Liver (tissue), 9 donors: ENCODE measurements around the gene DNAJC15. TPM values are rescaled to one million over a fixed set of nuclear protein-coding genes. Genes with fewer than 3 reads are reported as not detected.

Experiments used
- DNase-seq: peaks from one replicate; pipeline ENCODE4 v3.0.0-alpha.2; 2017; ENCODE audit warnings: low spot score
- H3K27ac ChIP-seq, 2 donors: one replicate each; pipeline ENCODE4 v1.7.0; 2013; ENCODE audit warnings: inconsistent platforms in 2 of 2, low read length in 2 of 2, control low read depth in 1 of 2, low read depth in 1 of 2, mild to moderate bottlenecking in 1 of 2
- H3K27me3 ChIP-seq, 4 donors: one replicate each; pipeline versions ENCODE4 v1.6.1 to v1.7.0; 2013; ENCODE audit warnings: low read length in 3 of 4, inconsistent platforms in 1 of 4, mild to moderate bottlenecking in 1 of 4, moderate library complexity in 1 of 4; ENCODE audit not compliant: control insufficient read depth in 4 of 4, insufficient read depth in 4 of 4
- H3K36me3 ChIP-seq, 4 donors: one replicate each; pipeline versions ENCODE4 v1.6.1 to v1.7.0; 2013; ENCODE audit warnings: low read length in 3 of 4, mild to moderate bottlenecking in 3 of 4, low read depth in 1 of 4, moderate library complexity in 1 of 4; ENCODE audit not compliant: control insufficient read depth in 4 of 4, insufficient read depth in 3 of 4
- H3K4me1 ChIP-seq, 4 donors: one replicate each; pipeline versions ENCODE4 v1.6.1 to v1.7.0; 2013; ENCODE audit warnings: low read length in 3 of 4, mild to moderate bottlenecking in 3 of 4, moderate library complexity in 1 of 4; ENCODE audit not compliant: control insufficient read depth in 4 of 4, insufficient read depth in 4 of 4
- H3K4me3 ChIP-seq, 3 donors: one replicate each; pipeline versions ENCODE4 v1.6.1 to v1.7.0; 2013; ENCODE audit warnings: low read length in 3 of 3, control low read depth in 1 of 3, low read depth in 1 of 3, mild to moderate bottlenecking in 1 of 3
- H3K9ac ChIP-seq, 2 donors: one replicate each; pipeline ENCODE4 v1.7.0; 2013; ENCODE audit warnings: low read length in 2 of 2, mild to moderate bottlenecking in 2 of 2, moderate library complexity in 2 of 2, control low read depth in 1 of 2, low read depth in 1 of 2
- H3K9me3 ChIP-seq, 4 donors: one replicate each; pipeline versions ENCODE4 v1.6.1 to v1.7.0; 2013; ENCODE audit warnings: low read length in 3 of 4; ENCODE audit not compliant: control insufficient read depth in 4 of 4
- FOXA1 ChIP-seq: IDR thresholded peaks from 2 replicates; pipeline ENCODE4 v1.6.1; 2016; ENCODE audit warnings: antibody characterized with exemption
- FOXA2 ChIP-seq: IDR thresholded peaks from 2 replicates; pipeline ENCODE4 v1.6.1; 2016; ENCODE audit warnings: antibody characterized with exemption
- GABPA ChIP-seq, 2 donors: IDR thresholded peaks in 1 of 2; conservative IDR thresholded peaks in 1 of 2; 2 replicates each; pipeline ENCODE4 v1.6.1; 2016; ENCODE audit warnings: antibody characterized with exemption in 2 of 2, mild to moderate bottlenecking in 1 of 2, moderate library complexity in 1 of 2
- HNF4A ChIP-seq, 2 donors: conservative IDR thresholded peaks; 2 replicates each; pipeline ENCODE4 v1.6.1; 2016; ENCODE audit warnings: antibody characterized with exemption in 2 of 2, mild to moderate bottlenecking in 2 of 2
- HNF4G ChIP-seq: IDR thresholded peaks from 2 replicates; pipeline ENCODE4 v1.6.1; 2016; ENCODE audit warnings: antibody characterized with exemption
- JUND ChIP-seq, 2 donors: IDR thresholded peaks; 2 replicates each; pipeline ENCODE4 v1.6.1; 2016; ENCODE audit warnings: antibody characterized with exemption in 2 of 2
- NR2F2 ChIP-seq: IDR thresholded peaks from 2 replicates; pipeline ENCODE4 v1.6.1; 2016; ENCODE audit warnings: antibody characterized with exemption
- RAD21 ChIP-seq, 2 donors: IDR thresholded peaks; 2 replicates each; pipeline ENCODE4 v1.6.1; 2016; ENCODE audit warnings: antibody characterized with exemption in 2 of 2, mild to moderate bottlenecking in 2 of 2
- RXRA ChIP-seq, 2 donors: IDR thresholded peaks; 2 replicates each; pipeline ENCODE4 v1.6.1; 2017 to 2018; ENCODE audit warnings: antibody characterized with exemption in 2 of 2, mild to moderate bottlenecking in 1 of 2
- SP1 ChIP-seq: IDR thresholded peaks from 2 replicates; pipeline ENCODE4 v1.6.1; 2018; ENCODE audit warnings: antibody characterized with exemption, mild to moderate bottlenecking
- TAF1 ChIP-seq: conservative IDR thresholded peaks from 2 replicates; pipeline ENCODE4 v1.6.1; 2016; ENCODE audit warnings: antibody characterized with exemption, mild to moderate bottlenecking
- YY1 ChIP-seq: IDR thresholded peaks from 2 replicates; pipeline ENCODE4 v1.6.1; 2016; ENCODE audit warnings: antibody characterized with exemption, mild to moderate bottlenecking
- WGBS: extraction: QIAGEN DNeasy Blood & Tissue Kit; methylation state at CpG from one replicate; pipeline ENCODE4 v1.1.7; 2013; 5-methylcytosine and 5-hydroxymethylcytosine counted together
- polyA plus RNA-seq, 2 donors: library from polyadenylated mRNA; stranded (reverse) in 1 of 2; unstranded in 1 of 2; fragments of 200-250 nt in 1 of 2; fragments of >200 nt in 1 of 2; fragmentation: Nextera tagmentation in 1 of 2; extraction: Ambion mirVana in 1 of 2; gene quantifications; one replicate each; pipeline versions ENCODE4 v1.2.1 to v1.2.3, GENCODE V29; 2013 to 2015
- total RNA-seq, 2 donors: library from RNA; depleted of rRNA; stranded (reverse); fragments of >200 nt; gene quantifications; one replicate each; pipeline ENCODE4 v1.2.3, GENCODE V29; 2014
- TF ChIP-seq, protein P1 (sequence below): IDR thresholded peaks from 2 replicates; pipeline ENCODE4 v1.6.1; 2016; ENCODE audit warnings: antibody characterized with exemption, mild to moderate bottlenecking
- TF ChIP-seq, protein P2 (sequence below): IDR thresholded peaks from 2 replicates; pipeline ENCODE4 v1.6.1; 2016; ENCODE audit warnings: antibody characterized with exemption
- TF ChIP-seq, protein P3 (sequence below): IDR thresholded peaks from 2 replicates; pipeline ENCODE4 v1.6.1; 2016; ENCODE audit warnings: antibody characterized with exemption
- TF ChIP-seq, protein P4 (sequence below): fragments of 150-350 bp; IDR thresholded peaks from 2 replicates; pipeline ENCODE4 v1.5.1; 2017; ENCODE audit warnings: improper control_type of control experiment, low read depth, low read length; ENCODE audit not compliant: missing input control
- TF ChIP-seq, protein P5 (sequence below): IDR thresholded peaks from 2 replicates; pipeline ENCODE4 v1.6.1; 2016; ENCODE audit warnings: antibody characterized with exemption
- donor health status: healthy.
- donor health status: healthy.
- donor health status: healthy.
- donor health status: healthy.
- donor health status: healthy.

The DNAJC15 gene
- total and polyA plus RNA-seq, 4 donors, result 5.8 to 55.4 (median 14.0) TPM

DNA sequence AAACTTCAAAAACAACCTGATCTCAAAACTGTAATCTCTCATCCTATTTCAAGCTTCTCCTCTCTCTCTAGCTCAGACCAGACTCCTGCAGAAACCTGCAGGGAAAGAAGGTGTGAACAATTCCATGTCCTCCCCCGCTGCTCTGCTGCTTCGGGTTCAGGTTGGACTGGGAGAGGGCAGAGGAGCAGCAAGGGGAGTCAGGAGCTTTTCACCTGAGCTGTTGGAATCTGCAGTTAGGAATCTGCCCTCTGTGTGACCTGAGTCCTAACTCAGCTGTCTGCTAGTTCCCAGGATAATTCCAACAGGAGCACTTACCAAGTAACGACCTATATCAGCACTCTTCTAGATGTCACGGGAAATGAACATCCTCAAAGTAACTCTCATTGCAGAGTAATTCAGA, 118.3 kb downstream of the DNAJC15 start:
- Histone ChIP-seq H3K9me3 (no peaks in the 10 kb centered on the region), H3K9ac (no peak overlapping the region), H3K4me1 (peaks cover 0 to 7% (median 0%) of the 10 kb centered on the region in 4 donors), H3K27me3 (no peaks in the 10 kb centered on the region), H3K4me3 (no peak overlapping the region), H3K36me3 (no peaks in the 10 kb centered on the region), H3K27ac (no peak overlapping the region)
- DNase-seq, result no peak
- TF ChIP-seq GABPA (IDR thresholded peaks at IDR 0.05 in 1 of 2, conservative IDR thresholded peaks at IDR 0.05 in 1 of 2), result no peak
- TF ChIP-seq, protein P1, sequence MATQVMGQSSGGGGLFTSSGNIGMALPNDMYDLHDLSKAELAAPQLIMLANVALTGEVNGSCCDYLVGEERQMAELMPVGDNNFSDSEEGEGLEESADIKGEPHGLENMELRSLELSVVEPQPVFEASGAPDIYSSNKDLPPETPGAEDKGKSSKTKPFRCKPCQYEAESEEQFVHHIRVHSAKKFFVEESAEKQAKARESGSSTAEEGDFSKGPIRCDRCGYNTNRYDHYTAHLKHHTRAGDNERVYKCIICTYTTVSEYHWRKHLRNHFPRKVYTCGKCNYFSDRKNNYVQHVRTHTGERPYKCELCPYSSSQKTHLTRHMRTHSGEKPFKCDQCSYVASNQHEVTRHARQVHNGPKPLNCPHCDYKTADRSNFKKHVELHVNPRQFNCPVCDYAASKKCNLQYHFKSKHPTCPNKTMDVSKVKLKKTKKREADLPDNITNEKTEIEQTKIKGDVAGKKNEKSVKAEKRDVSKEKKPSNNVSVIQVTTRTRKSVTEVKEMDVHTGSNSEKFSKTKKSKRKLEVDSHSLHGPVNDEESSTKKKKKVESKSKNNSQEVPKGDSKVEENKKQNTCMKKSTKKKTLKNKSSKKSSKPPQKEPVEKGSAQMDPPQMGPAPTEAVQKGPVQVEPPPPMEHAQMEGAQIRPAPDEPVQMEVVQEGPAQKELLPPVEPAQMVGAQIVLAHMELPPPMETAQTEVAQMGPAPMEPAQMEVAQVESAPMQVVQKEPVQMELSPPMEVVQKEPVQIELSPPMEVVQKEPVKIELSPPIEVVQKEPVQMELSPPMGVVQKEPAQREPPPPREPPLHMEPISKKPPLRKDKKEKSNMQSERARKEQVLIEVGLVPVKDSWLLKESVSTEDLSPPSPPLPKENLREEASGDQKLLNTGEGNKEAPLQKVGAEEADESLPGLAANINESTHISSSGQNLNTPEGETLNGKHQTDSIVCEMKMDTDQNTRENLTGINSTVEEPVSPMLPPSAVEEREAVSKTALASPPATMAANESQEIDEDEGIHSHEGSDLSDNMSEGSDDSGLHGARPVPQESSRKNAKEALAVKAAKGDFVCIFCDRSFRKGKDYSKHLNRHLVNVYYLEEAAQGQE, result no peak
- no peak for TF ChIP-seq SP1
- no peak for TF ChIP-seq FOXA2
- TF ChIP-seq JUND (IDR thresholded peaks at IDR 0.05), result no peak
- TF ChIP-seq, protein P2, sequence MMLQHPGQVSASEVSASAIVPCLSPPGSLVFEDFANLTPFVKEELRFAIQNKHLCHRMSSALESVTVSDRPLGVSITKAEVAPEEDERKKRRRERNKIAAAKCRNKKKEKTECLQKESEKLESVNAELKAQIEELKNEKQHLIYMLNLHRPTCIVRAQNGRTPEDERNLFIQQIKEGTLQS, result no peak
- TF ChIP-seq, protein P3, sequence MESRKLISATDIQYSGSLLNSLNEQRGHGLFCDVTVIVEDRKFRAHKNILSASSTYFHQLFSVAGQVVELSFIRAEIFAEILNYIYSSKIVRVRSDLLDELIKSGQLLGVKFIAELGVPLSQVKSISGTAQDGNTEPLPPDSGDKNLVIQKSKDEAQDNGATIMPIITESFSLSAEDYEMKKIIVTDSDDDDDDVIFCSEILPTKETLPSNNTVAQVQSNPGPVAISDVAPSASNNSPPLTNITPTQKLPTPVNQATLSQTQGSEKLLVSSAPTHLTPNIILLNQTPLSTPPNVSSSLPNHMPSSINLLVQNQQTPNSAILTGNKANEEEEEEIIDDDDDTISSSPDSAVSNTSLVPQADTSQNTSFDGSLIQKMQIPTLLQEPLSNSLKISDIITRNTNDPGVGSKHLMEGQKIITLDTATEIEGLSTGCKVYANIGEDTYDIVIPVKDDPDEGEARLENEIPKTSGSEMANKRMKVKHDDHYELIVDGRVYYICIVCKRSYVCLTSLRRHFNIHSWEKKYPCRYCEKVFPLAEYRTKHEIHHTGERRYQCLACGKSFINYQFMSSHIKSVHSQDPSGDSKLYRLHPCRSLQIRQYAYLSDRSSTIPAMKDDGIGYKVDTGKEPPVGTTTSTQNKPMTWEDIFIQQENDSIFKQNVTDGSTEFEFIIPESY, result no peak
- TF ChIP-seq, protein P4, sequence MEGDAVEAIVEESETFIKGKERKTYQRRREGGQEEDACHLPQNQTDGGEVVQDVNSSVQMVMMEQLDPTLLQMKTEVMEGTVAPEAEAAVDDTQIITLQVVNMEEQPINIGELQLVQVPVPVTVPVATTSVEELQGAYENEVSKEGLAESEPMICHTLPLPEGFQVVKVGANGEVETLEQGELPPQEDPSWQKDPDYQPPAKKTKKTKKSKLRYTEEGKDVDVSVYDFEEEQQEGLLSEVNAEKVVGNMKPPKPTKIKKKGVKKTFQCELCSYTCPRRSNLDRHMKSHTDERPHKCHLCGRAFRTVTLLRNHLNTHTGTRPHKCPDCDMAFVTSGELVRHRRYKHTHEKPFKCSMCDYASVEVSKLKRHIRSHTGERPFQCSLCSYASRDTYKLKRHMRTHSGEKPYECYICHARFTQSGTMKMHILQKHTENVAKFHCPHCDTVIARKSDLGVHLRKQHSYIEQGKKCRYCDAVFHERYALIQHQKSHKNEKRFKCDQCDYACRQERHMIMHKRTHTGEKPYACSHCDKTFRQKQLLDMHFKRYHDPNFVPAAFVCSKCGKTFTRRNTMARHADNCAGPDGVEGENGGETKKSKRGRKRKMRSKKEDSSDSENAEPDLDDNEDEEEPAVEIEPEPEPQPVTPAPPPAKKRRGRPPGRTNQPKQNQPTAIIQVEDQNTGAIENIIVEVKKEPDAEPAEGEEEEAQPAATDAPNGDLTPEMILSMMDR, result no peak
- TF ChIP-seq TAF1, result no peak
- TF ChIP-seq, protein P5, sequence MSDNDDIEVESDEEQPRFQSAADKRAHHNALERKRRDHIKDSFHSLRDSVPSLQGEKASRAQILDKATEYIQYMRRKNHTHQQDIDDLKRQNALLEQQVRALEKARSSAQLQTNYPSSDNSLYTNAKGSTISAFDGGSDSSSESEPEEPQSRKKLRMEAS, result no peak
- TF ChIP-seq RAD21 (IDR thresholded peaks at IDR 0.05), result no peak
- no peak for TF ChIP-seq FOXA1
- no peak for TF ChIP-seq NR2F2
- 73% methylated on average over 4 of the region's 4 CpGs for WGBS

DNA sequence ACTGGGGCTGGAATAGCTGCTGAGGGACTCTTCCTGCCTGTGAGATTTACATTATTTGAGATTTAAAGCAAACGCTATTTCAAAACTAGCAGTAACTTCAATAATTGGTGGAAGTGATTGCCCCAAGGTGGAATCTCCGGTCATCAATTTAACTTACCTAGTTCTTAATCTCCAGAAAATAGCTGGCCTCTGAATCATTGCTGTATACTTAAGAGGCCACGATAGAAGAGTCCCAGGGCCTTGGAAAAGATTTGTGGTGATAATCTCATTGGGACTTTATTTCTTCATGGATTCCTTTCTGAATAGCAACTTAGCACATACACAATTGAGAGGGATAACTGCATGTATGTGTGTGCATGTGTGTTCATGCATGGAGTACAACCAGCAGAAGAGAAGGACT, 120.2 kb downstream of the DNAJC15 start:
- TF ChIP-seq RXRA (IDR thresholded peaks at IDR 0.05) (no peak), HNF4A (conservative IDR thresholded peaks at IDR 0.05) (no peak), HNF4G (no peak), SP1 (no peak), YY1 (no peak), NR2F2 (no peak), FOXA2 (no peak), RAD21 (IDR thresholded peaks at IDR 0.05) (no peak)
- TF ChIP-seq, protein P5, result no peak
- TF ChIP-seq, protein P4, result no peak
- no peaks in the 10 kb centered on the region for H3K4me1 ChIP-seq

More for the DNA sequence above, 120.2 kb downstream of the DNAJC15 start:
- Histone ChIP-seq H3K9ac (no peak overlapping the region), H3K4me3 (no peak overlapping the region), H3K36me3 (no peaks in the 10 kb centered on the region), H3K27ac (no peak overlapping the region), H3K27me3 (no peaks in the 10 kb centered on the region), H3K9me3 (no peaks in the 10 kb centered on the region)
- DNase-seq, result no peak
- 62% methylated on average over 3 of the region's 3 CpGs for WGBS
